ENCODE data around the gene ZWILCH. TPM values are rescaled to one million over a fixed set of nuclear protein-coding genes. Genes with fewer than 3 reads are reported as not detected.

Gene ZWILCH
- total and polyA plus RNA-seq, 9 donors = 3.5 to 9.6 (median 6.2) TPM

GRCh38 chr15:66477011-66477410, 28.1 kb upstream of the ZWILCH start:
- no peaks in the 10 kb centered on the region for H3K27me3 ChIP-seq
- no peak overlapping the region for H3K4me3 ChIP-seq
- intact Hi-C loops (cut with DNase I) = no loop called here
- H3K4me1 ChIP-seq (ENCODE audit: insufficient read depth) = peaks cover 4% of the 10 kb centered on the region
- H3K27ac ChIP-seq = no peak overlapping the region
- DNase-seq = no peak
- 80 to 83% (median 82%) methylated on average over 2 of the region's 2 CpGs for WGBS, 3 donors
- TF ChIP-seq EP300 (IDR thresholded peaks at IDR 0.05) = no peak
- no peak for TF ChIP-seq CTCF (IDR thresholded peaks at IDR 0.05)
- TF ChIP-seq POLR2A (IDR thresholded peaks at IDR 0.05) = no peak
- no peaks in the 10 kb centered on the region for H3K36me3 ChIP-seq
- H3K9me3 ChIP-seq = no peaks in the 10 kb centered on the region

- 80 to 97% (median 92%) methylated on average over 6 of the region's 6 CpGs for WGBS, 3 donors
- Histone ChIP-seq H3K36me3 (no peaks in the 10 kb centered on the region), H3K4me3 (no peak overlapping the region), H3K27ac (no peak overlapping the region), H3K9me3 (no peaks in the 10 kb centered on the region), H3K27me3 (no peaks in the 10 kb centered on the region), H3K4me1 (ENCODE audit: insufficient read depth) (no peaks in the 10 kb centered on the region)
- TF ChIP-seq EP300 (IDR thresholded peaks at IDR 0.05) (no peak), CTCF (IDR thresholded peaks at IDR 0.05) (no peak), POLR2A (IDR thresholded peaks at IDR 0.05) (no peak)
- intact Hi-C loops (cut with DNase I) = no loop called here
- DNase-seq = no peak
Measured at GRCh38 chr15:66480267-66480666, 24.9 kb upstream of the ZWILCH start.

GRCh38 chr15:66481107-66481856, 23.8 kb upstream of the ZWILCH start:
- Histone ChIP-seq H3K9me3 (no peaks in the 10 kb centered on the region), H3K4me3 (no peak overlapping the region), H3K36me3 (no peaks in the 10 kb centered on the region), H3K4me1 (ENCODE audit: insufficient read depth) (no peaks in the 10 kb centered on the region), H3K27me3 (no peaks in the 10 kb centered on the region), H3K27ac (no peak overlapping the region)
- intact Hi-C loops (cut with DNase I) = no loop called here
- no peak for DNase-seq
- WGBS, 3 donors = 81 to 94% (median 89%) methylated on average over 10 of the region's 10 CpGs
- TF ChIP-seq POLR2A (IDR thresholded peaks at IDR 0.05) (no peak), CTCF (IDR thresholded peaks at IDR 0.05) (no peak), EP300 (IDR thresholded peaks at IDR 0.05) (no peak)

GRCh38 chr15:66482539-66482938, 22.6 kb upstream of the ZWILCH start:
- Histone ChIP-seq H3K27me3 (no peaks in the 10 kb centered on the region), H3K9me3 (no peaks in the 10 kb centered on the region), H3K36me3 (no peaks in the 10 kb centered on the region), H3K4me3 (no peak overlapping the region), H3K27ac (no peak overlapping the region), H3K4me1 (ENCODE audit: insufficient read depth) (no peaks in the 10 kb centered on the region)
- WGBS, 3 donors = 88 to 92% (median 92%) methylated on average over 9 of the region's 9 CpGs
- intact Hi-C loops (cut with DNase I) = no loop called here
- TF ChIP-seq POLR2A (IDR thresholded peaks at IDR 0.05) = no peak
- no peak for TF ChIP-seq EP300 (IDR thresholded peaks at IDR 0.05)
- TF ChIP-seq CTCF (IDR thresholded peaks at IDR 0.05) = no peak
- no peak for DNase-seq

Data from ovary (tissue), 9 donors.